Smooth muscle cell of the coronary artery (primary cell): Measurements from ENCODE around the gene LRRC1. TPM values are rescaled to one million over a fixed set of nuclear protein-coding genes. Genes with fewer than 3 reads are reported as not detected.

Experiments used
- total RNA-seq: library from RNA; depleted of rRNA; stranded (reverse); fragments of >200 nt; gene quantifications from 2 replicates; pipeline ENCODE4 v1.2.3, GENCODE V29; 2014; ENCODE audit warnings: low replicate concordance

The LRRC1 gene
- total RNA-seq = 1.1 and 5.3 TPM in 2 replicates

DNA sequence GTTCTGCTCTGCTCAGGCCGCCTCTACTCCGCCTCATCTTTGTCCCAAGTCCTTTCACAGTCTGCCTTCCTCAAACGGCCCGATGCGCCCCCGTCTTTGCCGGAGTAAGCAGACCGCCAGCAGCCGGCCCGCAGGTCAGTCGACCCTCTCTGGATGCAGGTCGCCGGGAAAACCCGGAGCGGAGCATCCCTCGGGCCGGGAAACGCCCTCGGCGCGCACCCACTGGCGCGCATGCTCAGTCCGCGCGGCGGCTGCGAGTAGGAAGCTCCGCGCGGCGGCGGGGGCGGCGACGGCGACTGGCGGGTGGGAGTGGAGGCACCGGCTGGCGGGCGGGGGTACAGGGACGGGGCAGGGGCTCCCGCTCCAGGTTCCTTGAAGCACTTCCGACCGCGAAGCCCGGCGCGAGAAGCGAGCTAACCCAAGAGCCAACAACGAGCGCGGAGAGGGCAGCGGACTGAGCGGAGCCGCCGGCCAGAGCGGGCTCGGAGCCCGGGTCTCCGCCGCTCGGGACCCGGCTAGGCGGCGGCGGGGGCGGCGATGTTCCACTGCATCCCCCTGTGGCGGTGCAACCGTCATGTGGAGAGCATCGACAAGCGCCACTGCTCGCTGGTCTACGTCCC is at the start of gene LRRC1:
LRRC1 (plus strand) TSS at position 286 of the 620 bp plus-strand sequence; CDS start at position 538, 252 bp downstream.

Other genes with a start within 250 kb of the LRRC1 start
- 8.4 and 11.0 TPM in 2 replicates for gene GCLC, start 249.9 kb upstream of the LRRC1 start, total RNA-seq
- gene KLHL31, start 129.2 kb upstream of the LRRC1 start, total RNA-seq = 0.12 TPM in 1 of 2 replicates, not detected in the other